NCI-H446 treated with DMSO at 0.1 percent for 48 hours (cell line): Measurements from ENCODE around the gene SPART.
A peak's percentile ranks its signal among the peaks of the same experiment; 100 is the strongest.
"Not testable (repeated sequence)": the region's sequence is repeated elsewhere in the genome, so short reads cannot be mapped to it uniquely, and the experiment has no call there.

Experiments used
- DNase-seq: peaks from one replicate; lab custom pipeline; 2025; lab: John Stamatoyannopoulos, UW

Gene SPART

DNA sequence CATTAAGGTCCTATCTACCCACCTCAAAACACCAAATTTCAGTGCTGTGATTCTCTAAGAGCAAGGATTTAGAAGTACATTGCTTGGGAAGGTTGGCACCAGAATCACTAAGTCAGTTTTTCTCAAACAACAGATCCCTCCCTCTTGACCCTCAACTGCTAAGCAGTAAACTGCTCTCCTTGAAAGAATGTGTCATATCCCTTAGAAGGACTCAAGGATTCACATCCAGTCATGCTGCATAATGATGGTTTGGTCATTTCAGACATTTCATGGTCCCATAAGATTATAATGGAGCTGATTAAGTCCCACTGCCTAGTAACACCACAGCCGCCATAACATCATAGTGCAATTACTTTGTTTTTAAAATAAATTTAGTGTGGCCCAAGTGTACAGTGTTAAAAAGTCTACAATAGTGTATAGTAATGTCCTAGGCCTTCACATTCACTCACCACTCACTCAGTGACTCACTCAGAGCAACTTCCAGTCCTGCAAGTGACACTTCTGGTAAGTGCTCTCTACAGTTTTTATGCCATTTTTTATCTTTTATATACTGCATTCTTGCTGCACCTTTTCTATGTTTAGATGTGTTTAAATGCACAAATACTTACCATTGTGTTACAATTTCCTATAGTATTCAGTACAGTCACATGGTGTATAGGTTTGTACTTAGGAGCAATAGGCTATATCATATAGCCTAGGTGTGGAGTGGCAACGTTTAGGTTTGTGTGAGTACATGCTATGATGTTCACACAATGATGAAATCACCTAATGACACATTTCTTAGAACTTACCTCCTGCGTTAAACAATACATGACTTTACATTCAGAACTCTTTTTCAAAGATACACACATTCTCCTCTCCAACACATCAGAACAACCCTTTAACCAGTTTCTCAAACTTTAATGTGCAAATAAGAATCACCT lies 32.9 kb downstream of the SPART start:
- DNase-seq, result no peak

DNA sequence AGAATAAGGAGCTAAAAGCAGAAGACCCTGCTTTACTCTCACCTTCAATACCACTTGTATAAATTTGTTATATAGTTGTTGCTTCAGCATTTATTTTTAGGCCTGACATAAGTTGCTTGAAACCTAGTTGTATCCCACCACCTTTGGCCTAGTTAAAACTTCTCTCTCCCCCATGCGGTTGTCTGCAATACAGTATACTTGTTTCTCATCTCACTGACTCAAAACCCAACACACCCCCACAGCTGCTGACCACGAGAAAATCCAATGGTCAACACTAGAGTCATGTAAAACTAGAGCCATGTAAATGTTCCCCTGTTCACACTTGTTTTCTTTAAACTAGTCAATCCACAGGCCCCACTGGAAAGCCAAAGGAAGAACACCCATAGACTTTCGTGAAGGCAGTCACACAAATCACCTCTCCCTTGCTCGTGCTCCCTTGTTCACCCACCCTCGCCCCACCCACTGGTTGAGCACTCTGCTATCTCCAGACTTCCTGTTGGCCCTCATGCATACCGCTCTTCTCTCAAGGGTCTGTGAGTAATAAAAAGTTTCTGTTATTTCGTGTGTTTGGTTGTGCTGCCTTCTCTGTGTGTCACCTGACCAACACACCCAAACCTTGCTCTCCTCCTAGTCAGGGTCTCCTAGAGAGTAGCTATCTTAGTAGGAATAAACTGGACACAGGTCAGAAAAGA lies 35.6 kb downstream of the SPART start:
- no peak for DNase-seq

DNA sequence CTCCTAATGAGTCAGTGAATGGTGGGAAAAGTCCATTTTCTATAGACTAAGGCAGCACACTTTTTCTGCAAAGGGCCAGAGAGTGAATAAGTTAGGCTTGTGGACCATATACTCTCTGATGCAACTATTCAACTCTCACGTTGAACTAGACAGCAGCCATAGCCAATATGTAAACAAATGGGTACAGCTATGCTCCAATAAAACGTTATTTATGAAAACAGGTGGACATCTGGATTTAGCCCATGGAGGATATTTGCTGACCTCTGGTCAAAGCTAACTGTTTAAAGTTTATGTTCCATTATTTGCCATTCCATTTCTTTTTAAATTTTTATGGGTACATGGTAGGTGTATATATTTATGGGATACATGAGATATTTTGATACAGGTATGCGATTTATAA lies 43.9 kb downstream of the SPART start:
- no peak for DNase-seq

DNA sequence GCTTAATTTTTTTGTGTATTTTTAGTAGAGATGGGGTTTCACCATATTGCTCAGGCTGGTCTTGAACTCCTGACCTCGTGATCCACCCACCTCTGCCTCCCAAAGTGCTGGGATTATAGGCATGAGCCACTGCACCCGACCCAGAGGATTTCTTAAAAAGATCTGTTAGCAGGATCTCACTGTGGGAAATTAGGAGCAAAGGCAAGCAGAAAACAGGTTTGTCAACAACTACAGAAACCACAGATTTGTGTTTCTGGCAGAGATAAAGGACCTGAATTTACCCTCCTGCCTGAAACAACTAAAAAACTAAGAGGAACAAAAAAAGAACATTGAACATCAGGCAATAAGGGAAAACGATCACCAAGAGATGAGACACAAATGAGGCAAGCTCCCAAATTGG lies 46.7 kb downstream of the SPART start:
- DNase-seq, result not testable (repeated sequence)

DNA sequence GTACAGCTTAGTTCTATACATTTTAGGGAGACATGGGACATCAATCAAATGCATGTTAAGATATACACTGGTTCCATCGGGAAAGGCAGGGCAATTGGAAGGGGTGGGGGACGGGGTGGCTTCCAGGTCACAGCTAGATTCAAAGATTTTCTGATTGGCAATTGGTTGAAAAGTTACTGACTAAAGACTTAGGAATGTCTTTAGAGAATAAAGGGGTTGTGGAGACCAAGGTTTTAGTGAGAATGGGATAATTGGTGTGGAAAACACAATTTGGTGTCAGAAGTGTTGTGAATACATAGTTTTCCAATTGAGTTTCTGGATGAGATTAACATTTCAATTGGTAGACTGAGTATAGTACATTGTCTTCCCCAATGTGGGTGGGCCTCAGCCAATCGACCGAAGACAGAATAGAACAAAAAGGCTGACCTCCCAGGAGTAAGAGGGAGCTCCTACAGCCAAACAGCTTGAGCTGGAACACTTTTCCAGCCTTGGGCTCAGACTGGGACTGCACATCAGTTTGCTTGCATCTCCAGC lies 47.6 kb downstream of the SPART start:
- no peak for DNase-seq

DNA sequence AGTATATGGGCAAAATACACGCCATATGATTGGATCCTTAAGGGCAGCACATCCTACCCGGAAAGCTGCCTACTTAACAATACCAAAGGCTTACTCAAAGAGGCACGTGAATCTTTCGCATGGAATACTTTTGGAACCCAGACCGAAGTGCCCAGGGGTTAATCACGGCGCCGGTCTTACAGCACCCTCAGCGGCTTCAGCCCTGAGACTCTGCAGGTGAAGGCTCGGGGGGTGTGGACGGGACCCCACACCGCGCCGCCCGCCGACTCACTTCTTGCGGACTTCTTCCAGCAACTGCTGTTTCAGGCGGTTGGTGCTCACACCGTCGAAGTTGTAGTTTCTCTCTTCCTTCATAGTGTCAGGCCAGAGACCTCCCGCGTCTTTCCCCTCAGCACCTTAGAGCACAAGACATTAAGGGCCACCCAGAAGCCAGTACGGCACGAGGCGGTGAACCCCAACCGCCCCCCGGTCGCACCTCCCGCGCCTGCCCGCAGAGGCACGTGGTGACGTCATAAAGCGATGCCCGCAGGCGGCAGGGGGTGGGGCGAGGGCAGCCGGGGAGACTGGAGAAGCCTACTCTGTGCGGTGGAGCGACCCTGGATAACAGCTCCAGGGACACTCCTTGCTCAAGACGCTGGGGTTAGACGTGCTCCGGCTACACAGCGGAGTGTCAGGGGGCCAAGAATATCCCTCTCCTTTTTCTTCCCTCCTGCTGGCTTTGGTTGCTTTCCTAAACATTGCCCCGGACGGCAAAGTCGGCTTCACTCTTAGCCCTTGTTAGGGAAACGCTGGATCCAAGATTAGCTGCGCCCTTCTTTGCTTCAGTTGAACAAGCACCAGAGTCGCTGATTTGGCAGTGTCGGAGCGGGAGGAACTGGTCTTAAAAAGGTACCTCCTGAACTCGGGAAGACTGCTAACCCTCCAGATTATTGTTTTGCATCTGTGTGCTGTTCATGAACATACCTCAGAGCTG lies 48.5 kb downstream of the SPART start, which contains the start of gene CCDC169:
TSS of gene CCDC169 (minus strand) at position 449 of the 973 bp plus-strand sequence. CDS start at position 354, 95 bp downstream.
- DNase-seq, result peak; percentile 35

DNA sequence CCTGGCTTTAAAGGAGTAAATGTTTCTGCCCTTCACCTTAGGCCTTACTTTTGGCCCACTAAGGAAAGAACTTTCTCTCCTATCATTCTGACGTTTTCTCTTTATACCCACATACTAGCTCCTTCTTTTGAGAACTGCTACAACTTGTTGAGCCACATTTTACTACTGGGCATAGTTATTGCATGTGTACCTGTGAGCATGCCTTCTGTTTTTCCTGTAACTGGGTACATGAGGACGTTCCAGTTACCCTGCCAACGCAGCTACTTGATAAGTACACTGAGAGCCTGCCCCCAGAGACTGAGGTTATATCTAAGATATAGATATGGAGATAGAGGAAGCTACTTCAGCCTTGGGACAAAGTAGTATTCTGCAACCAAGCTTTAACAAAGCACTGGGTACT lies 52.1 kb downstream of the SPART start:
- no peak for DNase-seq

DNA sequence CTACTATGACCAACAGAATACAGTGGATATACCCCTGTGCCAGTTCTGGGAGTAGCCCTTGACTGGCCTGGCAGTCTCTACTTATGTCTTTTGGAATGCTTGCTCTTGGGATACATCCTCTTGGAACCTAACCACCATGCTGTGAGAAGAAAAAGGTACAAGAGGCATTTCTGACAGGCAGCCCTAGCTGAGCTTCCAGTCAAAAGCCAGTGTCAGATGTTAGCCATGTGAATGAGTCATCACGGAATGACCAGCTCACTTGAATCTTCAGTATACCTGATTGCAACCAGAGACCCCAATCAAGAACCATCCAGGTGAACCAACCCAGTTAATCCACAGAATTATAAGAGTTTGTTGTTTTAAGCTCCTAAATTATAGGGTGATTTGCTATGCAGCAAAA lies 52.7 kb downstream of the SPART start:
- no peak for DNase-seq

DNA sequence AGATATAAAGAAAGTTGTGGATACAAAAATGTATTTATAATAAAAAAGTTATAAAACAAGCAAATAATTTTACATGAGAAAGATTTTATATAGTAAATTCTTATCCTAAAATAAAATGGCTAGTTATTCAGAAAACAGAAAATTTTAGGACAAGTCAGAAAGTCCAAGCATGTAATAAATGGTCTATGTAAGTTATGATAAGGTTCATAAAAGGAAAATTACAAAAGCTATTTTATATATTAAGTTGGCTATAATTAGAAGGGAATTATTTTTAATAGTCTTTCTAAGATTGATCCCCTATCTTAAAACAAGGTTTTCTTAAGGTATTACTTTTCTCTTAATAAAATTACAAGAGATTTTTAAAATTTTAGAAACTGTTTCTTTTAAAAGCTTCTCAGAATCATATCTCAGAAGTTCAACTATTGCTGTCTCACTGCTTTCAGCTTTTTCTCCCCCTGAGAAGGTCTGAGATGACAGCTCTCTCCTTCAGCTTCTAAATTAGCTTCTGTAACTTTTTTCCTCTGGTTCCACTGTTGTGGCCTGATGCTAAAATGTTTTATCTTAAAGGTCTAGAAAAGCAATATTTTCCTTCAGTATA lies 57.3 kb downstream of the SPART start:
- no peak for DNase-seq

DNA sequence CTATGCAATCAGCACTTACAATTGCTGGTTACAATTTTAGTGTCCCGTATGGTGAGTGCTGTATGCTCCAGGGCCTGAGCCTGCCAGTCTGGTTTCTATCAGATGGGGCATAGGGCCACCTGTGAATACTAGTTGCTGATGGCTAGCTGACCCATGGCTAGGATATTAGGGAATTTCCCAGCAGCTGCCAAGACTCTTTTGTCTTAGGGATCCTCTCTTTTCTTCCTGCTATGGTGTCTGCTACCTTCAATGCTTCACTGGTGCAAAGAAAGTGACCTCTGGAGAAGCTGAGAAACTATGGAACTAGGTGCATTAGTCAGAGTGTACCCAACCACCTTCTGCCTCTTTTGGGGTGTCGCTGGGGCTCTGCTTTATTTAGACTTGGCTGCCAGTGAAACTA lies 60.2 kb downstream of the SPART start:
- DNase-seq, result no peak

DNA sequence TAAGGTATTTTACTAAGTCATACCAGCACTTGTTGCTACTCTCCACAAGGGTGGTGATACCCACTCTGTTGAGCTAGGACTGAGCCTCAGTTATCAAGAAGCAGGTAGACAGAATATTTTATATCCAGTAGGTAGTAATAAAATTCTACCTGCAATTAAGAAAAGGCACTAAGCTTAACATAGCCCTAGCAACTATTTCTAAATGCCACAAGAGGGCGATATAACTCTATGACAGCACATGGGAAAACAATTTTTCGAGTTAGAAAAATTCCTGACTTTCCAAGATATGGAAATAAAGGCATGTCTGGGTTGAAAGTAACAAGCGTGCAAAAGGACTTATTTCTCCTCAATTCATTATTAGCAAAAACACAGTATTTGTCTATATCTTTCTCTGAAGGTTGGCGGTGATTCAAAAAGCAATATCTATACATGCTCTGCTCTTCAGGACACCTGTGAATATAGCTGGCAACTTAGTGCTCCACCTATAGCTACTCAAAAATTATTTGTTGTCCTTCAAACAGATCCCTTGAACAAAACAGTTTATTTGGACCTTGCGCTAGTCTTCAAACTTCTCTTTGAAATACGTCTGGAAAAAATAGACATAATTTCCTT lies 63.3 kb downstream of the SPART start:
- DNase-seq, result peak; percentile 28

DNA sequence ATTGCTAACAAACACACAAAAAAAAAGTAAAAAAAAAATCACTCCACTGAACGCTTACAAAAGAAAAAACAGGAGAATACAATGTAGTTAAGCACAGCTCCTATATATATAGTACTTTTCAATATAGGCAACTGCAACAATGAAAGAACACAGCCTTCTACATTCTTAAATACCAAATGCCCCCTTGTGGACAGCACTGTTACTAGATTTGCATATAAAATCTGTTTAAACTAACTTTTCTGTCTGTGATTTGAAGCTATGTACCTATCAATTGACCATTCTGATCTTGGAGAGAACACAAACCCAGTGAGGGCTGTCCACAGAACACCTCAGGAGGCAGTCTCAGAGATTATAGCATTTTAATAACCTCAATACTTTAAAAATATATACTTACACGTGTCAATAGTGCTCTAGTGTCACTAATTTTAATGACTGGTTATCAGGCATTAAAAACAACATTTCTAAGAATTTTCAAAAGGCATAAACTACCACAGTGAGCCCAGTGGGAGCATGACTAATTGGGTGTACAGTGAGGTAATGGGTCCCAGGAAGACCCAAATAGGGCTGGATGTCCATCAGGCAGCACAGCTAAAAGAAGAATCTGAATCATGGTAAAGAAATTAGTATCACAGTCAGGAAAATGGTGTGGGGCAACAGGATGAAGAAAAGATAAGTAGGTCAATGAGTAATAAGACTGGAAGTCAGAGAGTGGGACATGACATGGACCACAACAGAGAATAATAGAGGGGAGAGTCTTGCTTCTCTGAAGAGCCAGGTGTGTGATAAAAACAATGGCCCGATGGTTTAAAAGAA lies 70.8 kb downstream of the SPART start:
- DNase-seq, result peak; percentile 61

DNA sequence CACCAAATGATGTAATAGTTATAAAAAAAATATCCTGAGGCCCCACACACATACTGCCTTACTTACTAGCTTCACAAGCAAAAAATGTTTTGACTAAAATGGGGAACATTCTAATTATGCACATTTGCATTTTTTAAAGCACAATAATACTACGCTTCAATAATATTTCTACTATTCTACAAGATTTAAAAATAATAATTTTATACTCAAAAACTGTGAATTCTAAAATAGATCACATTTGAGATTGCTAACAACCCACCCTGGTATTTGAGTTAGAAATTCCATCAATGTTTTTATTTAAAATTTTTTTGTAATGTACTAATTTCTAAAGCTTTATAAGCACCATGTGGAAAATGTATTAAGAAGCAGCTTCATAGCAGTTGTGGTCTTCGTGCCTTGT lies 72.8 kb downstream of the SPART start:
- no peak for DNase-seq

DNA sequence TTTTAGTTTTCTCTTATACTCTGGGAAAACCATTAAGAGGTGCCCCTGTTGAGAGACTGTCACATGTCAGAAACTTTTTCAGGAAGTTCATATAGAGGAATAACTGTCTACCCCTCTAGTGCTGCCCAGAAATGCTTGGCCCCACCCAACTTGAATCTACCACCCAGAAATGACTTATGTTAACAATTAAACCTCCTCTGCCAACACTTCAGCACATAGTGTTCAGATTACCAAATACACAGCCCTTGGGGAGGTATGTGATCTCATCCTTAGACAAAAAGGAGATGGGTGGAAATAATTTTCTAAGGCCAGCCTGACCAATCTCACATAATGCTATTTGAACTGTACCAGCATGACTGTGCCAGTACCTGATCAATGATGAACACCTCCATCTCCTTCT lies 84.2 kb downstream of the SPART start:
- no peak for DNase-seq

DNA sequence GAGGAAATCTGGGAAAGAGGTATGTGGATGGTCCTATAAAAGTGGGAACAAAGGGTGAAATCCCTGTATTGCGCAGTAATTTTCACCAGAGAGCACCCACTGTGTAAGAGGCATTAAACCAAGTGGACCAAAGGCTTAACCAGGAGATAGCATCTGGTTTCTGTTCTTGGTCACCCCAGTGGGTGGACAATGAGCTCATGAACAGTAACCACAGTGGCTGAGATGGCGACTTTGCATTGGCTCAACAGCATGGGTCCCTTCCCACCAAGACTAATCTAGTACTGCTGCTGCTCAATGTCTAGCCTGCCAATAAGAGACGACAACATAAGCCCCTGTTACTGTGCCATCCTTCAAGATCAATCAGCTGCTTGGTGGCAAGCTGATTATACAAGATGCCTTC lies 85.2 kb downstream of the SPART start:
- DNase-seq, result no peak

DNA sequence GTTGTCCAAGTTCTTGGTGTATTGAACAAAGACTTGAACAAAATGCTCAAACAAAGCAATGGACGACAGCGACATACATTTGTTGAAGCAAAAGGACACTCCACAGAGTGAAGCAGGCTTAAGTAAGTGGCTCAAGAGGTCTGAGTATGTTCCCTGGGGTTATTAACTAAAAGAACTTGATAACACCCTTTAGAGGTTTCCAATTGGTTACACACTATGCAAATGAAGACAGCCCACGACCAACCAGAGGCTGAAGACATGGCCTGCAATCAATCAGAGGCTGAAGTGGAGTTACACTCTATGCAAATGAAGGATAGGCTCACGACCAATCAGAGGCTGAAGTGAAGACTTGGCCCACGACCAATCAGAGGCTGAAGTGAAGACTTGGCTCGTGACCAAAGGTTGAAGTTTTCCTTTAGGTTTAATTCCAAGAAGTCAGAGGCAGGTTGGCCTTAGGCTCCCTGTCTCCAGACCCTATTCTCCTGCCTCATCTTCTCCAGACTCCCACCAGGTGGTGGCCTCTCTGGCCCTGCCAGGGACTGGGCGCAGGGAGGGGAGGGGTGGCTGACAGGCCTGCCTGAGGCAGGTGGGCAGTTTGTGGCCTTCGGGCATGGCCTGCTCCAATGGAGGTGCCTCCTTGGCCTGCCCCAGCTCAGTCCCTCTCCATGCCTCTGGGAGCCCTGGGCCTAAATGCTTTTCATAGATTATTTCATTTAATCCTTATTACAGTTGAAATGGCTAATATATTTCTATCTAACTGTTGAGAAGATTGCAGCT lies 86.6 kb downstream of the SPART start:
- no peak for DNase-seq

DNA sequence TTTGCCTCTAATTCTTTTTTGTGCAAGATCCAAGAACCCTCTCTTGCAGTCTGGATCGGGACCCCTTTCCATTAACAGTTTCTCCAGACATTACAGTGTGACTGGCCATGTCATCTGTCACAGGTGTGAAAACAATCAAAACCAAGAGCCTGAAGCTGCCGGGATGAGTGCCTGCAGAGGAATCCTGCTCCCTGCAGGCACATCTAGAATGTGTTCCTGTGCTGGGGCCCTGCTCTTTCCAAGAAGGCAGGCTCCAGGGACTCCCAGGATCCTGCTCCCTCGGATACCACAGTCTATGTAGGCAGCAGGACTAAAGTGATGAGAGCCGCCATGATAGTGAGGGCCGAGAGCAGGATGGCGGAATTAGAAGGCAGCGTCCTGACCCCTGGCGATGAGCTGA lies 87.4 kb downstream of the SPART start:
- DNase-seq, result no peak
